Glutamatergic neuron (in vitro differentiated cells): ENCODE results near the gene PPP2R2C. TPM values are rescaled to one million over a fixed set of nuclear protein-coding genes. Genes with fewer than 3 reads are reported as not detected.

Source experiments
- DNase-seq: peaks from one replicate; pipeline ENCODE4 v3.0.0; 2022
- H3K27ac Mint-ChIP-seq: one replicate; pipeline ENCODE4 v1.8.0; 2020; ENCODE audit warnings: mild to moderate bottlenecking, mixed read lengths, inconsistent platforms; ENCODE audit not compliant: unreplicated experiment
- H3K27me3 Mint-ChIP-seq: one replicate; pipeline ENCODE4 v1.8.0; 2020; ENCODE audit warnings: mild to moderate bottlenecking, moderate library complexity, mixed read lengths, inconsistent platforms; ENCODE audit not compliant: unreplicated experiment
- H3K36me3 Mint-ChIP-seq: one replicate; pipeline ENCODE4 v1.8.0; 2020; ENCODE audit warnings: mild to moderate bottlenecking, mixed read lengths, inconsistent platforms; ENCODE audit not compliant: unreplicated experiment
- H3K4me1 Mint-ChIP-seq: one replicate; pipeline ENCODE4 v1.8.0; 2020; ENCODE audit warnings: mild to moderate bottlenecking, low read depth, mixed read lengths, inconsistent platforms; ENCODE audit not compliant: unreplicated experiment
- H3K4me3 Mint-ChIP-seq: one replicate; pipeline ENCODE4 v1.8.0; 2020; ENCODE audit warnings: mild to moderate bottlenecking, mixed read lengths, inconsistent platforms; ENCODE audit not compliant: unreplicated experiment
- H3K9me3 Mint-ChIP-seq: one replicate; pipeline ENCODE4 v1.8.0; 2020; ENCODE audit warnings: mild to moderate bottlenecking, moderate library complexity, mixed read lengths, inconsistent platforms; ENCODE audit not compliant: unreplicated experiment
- CTCF ChIP-seq: fragments of 200-600 bp; sonication (generic); IDR thresholded peaks from one replicate; pipeline ENCODE4 v1.5.0; 2021; ENCODE audit not compliant: partially characterized antibody, unreplicated experiment
- total RNA-seq: library from RNA; stranded (reverse); fragmentation: NEBNext Ultra II Directional; extraction: Animal tissue kit (Norgen Biotek cat#: 25700); gene quantifications from one replicate; pipeline ENCODE4 v1.2.1, GENCODE V29; 2021; ENCODE audit not compliant: unreplicated experiment

Gene PPP2R2C
- total RNA-seq, 1 donor from 2014 or later = 9.4 TPM

GRCh38 chr4:6318206-6318605 lies 154.2 kb downstream of the PPP2R2C start:
- Mint-ChIP-seq H3K4me3 (no peak overlapping the region), H3K4me1 (no peaks in the 10 kb centered on the region), H3K27ac (no peak overlapping the region), H3K27me3 (no peaks in the 10 kb centered on the region), H3K36me3 (peaks cover 13% of the 10 kb centered on the region), H3K9me3 (peaks cover 2% of the 10 kb centered on the region)
- TF ChIP-seq CTCF = no peak
- DNase-seq = no peak

DNA sequence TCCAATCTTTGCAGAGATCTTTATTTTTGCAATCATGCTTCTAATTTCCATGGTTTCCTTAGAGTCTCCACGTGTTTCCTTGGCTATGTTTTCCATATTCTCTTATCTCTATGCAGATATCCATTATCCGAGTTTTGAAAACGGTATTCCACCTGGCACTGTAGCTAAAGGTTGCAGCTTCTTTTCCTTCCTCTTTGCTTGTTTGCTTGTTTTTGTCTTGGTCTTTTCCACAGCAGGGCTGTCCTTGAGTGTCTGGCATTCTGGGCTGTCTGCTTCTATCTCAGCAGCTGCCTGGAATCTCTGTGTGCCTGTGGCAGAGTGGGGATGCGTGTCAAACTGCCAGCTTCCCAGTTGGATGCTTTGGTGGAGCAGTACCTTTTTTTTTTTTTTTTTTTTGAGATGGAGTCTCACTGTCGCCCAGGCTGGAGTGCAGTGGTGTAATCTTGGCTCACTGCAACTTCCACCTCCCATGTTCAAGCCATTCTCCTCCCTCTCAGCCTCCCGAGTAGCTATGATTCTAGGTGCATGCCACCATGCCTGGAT lies 155.9 kb downstream of the PPP2R2C start:
- H3K36me3 Mint-ChIP-seq = peaks cover 13% of the 10 kb centered on the region
- TF ChIP-seq CTCF = no peak
- peaks cover 2% of the 10 kb centered on the region for H3K9me3 Mint-ChIP-seq
- peak overlapping the region; percentile 25 for H3K4me3 Mint-ChIP-seq
- no peak overlapping the region for H3K27ac Mint-ChIP-seq
- H3K27me3 Mint-ChIP-seq = no peaks in the 10 kb centered on the region
- no peak for DNase-seq
- H3K4me1 Mint-ChIP-seq = no peaks in the 10 kb centered on the region

GRCh38 chr4:6313216-6313615 lies 159.2 kb downstream of the PPP2R2C start:
- peaks cover 8% of the 10 kb centered on the region for H3K27me3 Mint-ChIP-seq
- H3K36me3 Mint-ChIP-seq = peaks cover 8% of the 10 kb centered on the region
- no peak for DNase-seq
- H3K9me3 Mint-ChIP-seq = peaks cover 2% of the 10 kb centered on the region
- H3K4me1 Mint-ChIP-seq = no peaks in the 10 kb centered on the region
- no peak for TF ChIP-seq CTCF
- no peak overlapping the region for H3K4me3 Mint-ChIP-seq
- H3K27ac Mint-ChIP-seq = no peak overlapping the region

DNA sequence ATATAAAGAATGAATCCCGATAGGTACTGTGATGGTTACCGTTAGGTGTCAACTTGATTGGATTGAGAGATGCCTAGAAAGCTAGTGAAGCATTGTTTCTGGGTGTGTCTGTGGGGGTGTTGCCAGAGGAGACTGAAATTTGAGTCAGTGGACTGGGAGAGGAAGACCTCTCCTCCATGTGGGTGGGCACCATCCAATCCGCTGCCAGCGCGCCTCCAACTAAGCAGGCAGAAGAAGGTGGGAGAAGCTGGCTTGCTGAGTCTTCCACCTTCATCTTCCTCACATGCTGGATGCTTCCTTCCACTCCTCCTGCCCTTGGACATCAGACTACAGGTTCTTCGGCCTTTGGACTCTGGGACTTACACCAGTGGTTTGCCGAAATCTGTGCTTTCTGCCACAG lies 162.6 kb downstream of the PPP2R2C start:
- DNase-seq = no peak
- Mint-ChIP-seq H3K36me3 (peaks cover 11% of the 10 kb centered on the region), H3K27ac (no peak overlapping the region), H3K4me1 (no peaks in the 10 kb centered on the region), H3K9me3 (peaks cover 3% of the 10 kb centered on the region), H3K27me3 (peaks cover 11% of the 10 kb centered on the region), H3K4me3 (peak overlapping the region; percentile 82)
- no peak for TF ChIP-seq CTCF

GRCh38 chr4:6308899-6309643 lies 163.3 kb downstream of the PPP2R2C start:
- Mint-ChIP-seq H3K27me3 (peaks cover 11% of the 10 kb centered on the region), H3K27ac (no peak overlapping the region), H3K36me3 (peaks cover 11% of the 10 kb centered on the region), H3K9me3 (peaks cover 3% of the 10 kb centered on the region), H3K4me3 (peak overlapping the region; percentile 82), H3K4me1 (no peaks in the 10 kb centered on the region)
- DNase-seq = peak; percentile 81
- TF ChIP-seq CTCF = no peak
